ENCODE data around the gene FGD2.

The FGD2 gene

GRCh38 chr6:37018198-37019064, 13.0 kb downstream of the FGD2 start:
- TF ChIP-seq, protein P1, sequence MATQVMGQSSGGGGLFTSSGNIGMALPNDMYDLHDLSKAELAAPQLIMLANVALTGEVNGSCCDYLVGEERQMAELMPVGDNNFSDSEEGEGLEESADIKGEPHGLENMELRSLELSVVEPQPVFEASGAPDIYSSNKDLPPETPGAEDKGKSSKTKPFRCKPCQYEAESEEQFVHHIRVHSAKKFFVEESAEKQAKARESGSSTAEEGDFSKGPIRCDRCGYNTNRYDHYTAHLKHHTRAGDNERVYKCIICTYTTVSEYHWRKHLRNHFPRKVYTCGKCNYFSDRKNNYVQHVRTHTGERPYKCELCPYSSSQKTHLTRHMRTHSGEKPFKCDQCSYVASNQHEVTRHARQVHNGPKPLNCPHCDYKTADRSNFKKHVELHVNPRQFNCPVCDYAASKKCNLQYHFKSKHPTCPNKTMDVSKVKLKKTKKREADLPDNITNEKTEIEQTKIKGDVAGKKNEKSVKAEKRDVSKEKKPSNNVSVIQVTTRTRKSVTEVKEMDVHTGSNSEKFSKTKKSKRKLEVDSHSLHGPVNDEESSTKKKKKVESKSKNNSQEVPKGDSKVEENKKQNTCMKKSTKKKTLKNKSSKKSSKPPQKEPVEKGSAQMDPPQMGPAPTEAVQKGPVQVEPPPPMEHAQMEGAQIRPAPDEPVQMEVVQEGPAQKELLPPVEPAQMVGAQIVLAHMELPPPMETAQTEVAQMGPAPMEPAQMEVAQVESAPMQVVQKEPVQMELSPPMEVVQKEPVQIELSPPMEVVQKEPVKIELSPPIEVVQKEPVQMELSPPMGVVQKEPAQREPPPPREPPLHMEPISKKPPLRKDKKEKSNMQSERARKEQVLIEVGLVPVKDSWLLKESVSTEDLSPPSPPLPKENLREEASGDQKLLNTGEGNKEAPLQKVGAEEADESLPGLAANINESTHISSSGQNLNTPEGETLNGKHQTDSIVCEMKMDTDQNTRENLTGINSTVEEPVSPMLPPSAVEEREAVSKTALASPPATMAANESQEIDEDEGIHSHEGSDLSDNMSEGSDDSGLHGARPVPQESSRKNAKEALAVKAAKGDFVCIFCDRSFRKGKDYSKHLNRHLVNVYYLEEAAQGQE (IDR thresholded peaks at IDR 0.05; ENCODE audit: insufficient replicate concordance, low read depth) = no peak
- TF ChIP-seq SPI1 (IDR thresholded peaks at IDR 0.05; ENCODE audit: borderline replicate concordance, low read depth) (peak; percentile 59; the same call in 1 of the 2 replicates), POLR2AphosphoS5 (IDR thresholded peaks at IDR 0.05; ENCODE audit: low read depth) (no peak), GABPA (IDR thresholded peaks at IDR 0.05; ENCODE audit: low read depth) (no peak), CTCF (IDR thresholded peaks at IDR 0.05; ENCODE audit: insufficient read depth, low read length) (peak; percentile 99)
- DNase-seq (ENCODE audit: low read depth in 1 of 2, low spot score in 1 of 2) = peak in 1 of 2 experiments; percentile 92

DNA sequence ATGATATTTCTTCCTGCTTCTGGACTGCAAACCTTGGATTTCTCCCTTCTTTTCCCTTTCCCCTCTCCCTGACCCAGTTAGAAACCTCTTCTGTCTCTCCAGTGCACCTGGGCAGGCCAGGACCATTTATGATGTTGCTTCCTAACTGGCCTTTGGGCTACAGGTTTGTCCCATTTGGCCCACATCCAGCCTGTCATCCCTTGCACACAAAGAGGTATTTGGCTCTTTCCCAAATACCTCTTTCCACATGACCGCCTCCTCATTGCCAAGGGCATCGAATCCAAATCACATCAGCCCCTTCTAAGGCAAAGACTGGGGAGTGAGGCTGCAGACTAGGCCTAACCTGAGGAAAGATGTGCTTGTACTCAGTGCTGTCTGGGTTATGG, 13.6 kb downstream of the FGD2 start:
- no peaks in the 10 kb centered on the region for H3K27me3 ChIP-seq (ENCODE audit: insufficient read depth, poor library complexity, severe bottlenecking)
- TF ChIP-seq CTCF (IDR thresholded peaks at IDR 0.05; ENCODE audit: insufficient read depth, low read length) (no peak), POLR2AphosphoS5 (IDR thresholded peaks at IDR 0.05; ENCODE audit: low read depth) (no peak), GABPA (IDR thresholded peaks at IDR 0.05; ENCODE audit: low read depth) (no peak), SPI1 (IDR thresholded peaks at IDR 0.05; ENCODE audit: borderline replicate concordance, low read depth) (no peak)
- TF ChIP-seq, protein P1 (IDR thresholded peaks at IDR 0.05; ENCODE audit: insufficient replicate concordance, low read depth) = no peak
- no peak overlapping the region for H3K27ac ChIP-seq (replicated peaks)
- H3K4me3 ChIP-seq (replicated peaks; ENCODE audit: insufficient read depth, low read length) = no peak overlapping the region
- no peak for DNase-seq (ENCODE audit: low read depth in 1 of 2, low spot score in 1 of 2)

More at GRCh38 chr6:37018198-37019064, 13.0 kb downstream of the FGD2 start:
- Histone ChIP-seq H3K27me3 (ENCODE audit: insufficient read depth, poor library complexity, severe bottlenecking) (no peaks in the 10 kb centered on the region), H3K4me3 (replicated peaks; ENCODE audit: insufficient read depth, low read length) (no peak overlapping the region), H3K27ac (replicated peaks) (no peak overlapping the region)

- H3K27me3 ChIP-seq (ENCODE audit: insufficient read depth, poor library complexity, severe bottlenecking) = no peaks in the 10 kb centered on the region
- no peak for DNase-seq (ENCODE audit: low read depth in 1 of 2, low spot score in 1 of 2)
- no peak overlapping the region for H3K4me3 ChIP-seq (replicated peaks; ENCODE audit: insufficient read depth, low read length)
- no peak overlapping the region for H3K27ac ChIP-seq (replicated peaks)
- no peak for TF ChIP-seq POLR2AphosphoS5 (IDR thresholded peaks at IDR 0.05; ENCODE audit: low read depth)
- TF ChIP-seq, protein P1 (IDR thresholded peaks at IDR 0.05; ENCODE audit: insufficient replicate concordance, low read depth) = no peak
- no peak for TF ChIP-seq GABPA (IDR thresholded peaks at IDR 0.05; ENCODE audit: low read depth)
- no peak for TF ChIP-seq CTCF (IDR thresholded peaks at IDR 0.05; ENCODE audit: insufficient read depth, low read length)
- no peak for TF ChIP-seq SPI1 (IDR thresholded peaks at IDR 0.05; ENCODE audit: borderline replicate concordance, low read depth)
Observed at GRCh38 chr6:37020381-37020780, 14.9 kb downstream of the FGD2 start.
